Measurements from ENCODE around the gene GEMIN5.
"Not testable (repeated sequence)": the region's sequence is repeated elsewhere in the genome, so short reads cannot be mapped to it uniquely, and the experiment has no call there.

Gene GEMIN5, protein sequence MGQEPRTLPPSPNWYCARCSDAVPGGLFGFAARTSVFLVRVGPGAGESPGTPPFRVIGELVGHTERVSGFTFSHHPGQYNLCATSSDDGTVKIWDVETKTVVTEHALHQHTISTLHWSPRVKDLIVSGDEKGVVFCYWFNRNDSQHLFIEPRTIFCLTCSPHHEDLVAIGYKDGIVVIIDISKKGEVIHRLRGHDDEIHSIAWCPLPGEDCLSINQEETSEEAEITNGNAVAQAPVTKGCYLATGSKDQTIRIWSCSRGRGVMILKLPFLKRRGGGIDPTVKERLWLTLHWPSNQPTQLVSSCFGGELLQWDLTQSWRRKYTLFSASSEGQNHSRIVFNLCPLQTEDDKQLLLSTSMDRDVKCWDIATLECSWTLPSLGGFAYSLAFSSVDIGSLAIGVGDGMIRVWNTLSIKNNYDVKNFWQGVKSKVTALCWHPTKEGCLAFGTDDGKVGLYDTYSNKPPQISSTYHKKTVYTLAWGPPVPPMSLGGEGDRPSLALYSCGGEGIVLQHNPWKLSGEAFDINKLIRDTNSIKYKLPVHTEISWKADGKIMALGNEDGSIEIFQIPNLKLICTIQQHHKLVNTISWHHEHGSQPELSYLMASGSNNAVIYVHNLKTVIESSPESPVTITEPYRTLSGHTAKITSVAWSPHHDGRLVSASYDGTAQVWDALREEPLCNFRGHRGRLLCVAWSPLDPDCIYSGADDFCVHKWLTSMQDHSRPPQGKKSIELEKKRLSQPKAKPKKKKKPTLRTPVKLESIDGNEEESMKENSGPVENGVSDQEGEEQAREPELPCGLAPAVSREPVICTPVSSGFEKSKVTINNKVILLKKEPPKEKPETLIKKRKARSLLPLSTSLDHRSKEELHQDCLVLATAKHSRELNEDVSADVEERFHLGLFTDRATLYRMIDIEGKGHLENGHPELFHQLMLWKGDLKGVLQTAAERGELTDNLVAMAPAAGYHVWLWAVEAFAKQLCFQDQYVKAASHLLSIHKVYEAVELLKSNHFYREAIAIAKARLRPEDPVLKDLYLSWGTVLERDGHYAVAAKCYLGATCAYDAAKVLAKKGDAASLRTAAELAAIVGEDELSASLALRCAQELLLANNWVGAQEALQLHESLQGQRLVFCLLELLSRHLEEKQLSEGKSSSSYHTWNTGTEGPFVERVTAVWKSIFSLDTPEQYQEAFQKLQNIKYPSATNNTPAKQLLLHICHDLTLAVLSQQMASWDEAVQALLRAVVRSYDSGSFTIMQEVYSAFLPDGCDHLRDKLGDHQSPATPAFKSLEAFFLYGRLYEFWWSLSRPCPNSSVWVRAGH (N-terminal part only)

DNA sequence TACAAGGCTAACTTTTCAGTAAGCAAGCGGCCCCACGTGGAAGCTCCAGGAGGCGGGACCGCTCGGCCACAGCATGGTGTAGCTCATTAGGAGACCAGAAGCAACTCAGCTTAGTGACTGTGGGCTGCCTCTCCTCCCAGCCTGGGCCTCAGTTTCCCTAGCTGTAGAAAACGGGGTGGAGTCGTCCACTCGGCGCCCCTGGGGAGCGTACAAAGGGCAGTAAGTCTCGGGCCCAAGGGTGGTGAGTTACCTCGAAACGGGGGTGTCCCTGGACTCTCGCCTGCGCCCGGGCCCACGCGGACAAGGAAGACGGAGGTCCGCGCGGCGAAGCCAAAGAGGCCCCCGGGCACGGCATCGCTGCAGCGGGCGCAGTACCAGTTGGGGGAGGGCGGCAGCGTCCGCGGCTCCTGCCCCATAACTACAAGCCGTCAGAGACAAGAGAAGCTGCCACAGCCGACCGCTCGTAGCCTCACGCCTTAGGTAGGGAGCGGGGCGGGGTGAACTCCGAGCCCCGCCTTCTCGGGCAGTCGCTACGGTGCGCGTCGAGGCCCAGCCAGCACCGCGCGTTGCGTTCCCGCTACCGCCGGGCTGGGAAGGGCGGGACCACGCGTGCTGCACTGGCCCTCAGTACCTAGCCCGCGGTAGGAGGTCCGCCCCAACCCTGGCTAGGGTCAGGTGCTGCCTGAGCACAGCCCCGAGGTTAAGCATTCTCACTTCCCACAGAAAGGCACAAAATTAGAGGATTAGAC is at the start of gene GEMIN5:
Gene GEMIN5 (minus strand): TSS at position 494 of the 749 bp plus-strand sequence. CDS start 78 bp downstream, at position 416.
- peak; percentile 5 for DNase-seq

DNA sequence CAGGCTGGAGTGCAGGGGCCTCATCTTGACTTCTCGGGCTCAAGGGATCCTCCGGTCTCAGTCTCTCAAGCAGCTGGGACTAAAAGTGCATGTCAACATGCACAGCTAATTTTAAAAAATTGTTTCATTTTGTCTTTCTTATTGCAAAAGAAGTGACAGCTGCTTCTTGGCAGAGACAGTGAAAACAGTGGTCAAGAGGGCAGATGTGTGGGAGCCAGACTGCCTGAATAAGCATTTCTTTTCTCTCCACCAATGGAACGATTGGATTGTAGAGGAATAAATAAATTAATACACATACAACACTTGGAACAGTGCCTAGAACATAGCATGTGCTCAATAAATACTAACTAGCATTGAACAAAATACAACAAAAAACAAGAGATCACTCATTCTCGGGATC is 48.1 kb upstream of the GEMIN5 start:
- no peak for DNase-seq

DNA sequence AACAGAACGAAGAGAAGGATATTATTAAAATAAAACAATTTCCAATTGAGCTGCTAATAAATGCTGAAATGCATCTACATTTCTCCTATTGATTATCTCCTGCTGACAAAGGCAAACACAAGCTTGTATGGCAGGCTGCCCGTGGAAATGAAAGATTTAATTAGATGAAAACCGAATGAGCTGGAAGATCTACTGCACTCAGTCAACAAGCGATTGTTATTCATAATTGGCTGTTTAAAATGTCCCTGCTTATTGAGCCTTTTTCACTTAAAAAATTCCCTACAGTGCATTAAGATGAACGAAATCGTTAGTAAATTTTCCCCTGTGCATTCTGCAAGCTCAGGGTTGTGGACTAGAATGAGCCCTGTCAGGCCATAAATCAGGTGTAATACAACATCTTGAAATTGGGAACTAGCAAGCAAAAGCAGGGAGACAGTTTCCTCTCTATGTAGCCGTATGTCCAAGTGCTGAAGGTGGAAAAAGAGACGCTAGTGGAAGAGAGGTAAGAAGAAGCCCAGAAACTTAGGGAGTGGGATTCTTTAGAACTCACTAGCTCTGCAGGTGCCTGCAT is 47.0 kb upstream of the GEMIN5 start:
- no peak for DNase-seq

DNA sequence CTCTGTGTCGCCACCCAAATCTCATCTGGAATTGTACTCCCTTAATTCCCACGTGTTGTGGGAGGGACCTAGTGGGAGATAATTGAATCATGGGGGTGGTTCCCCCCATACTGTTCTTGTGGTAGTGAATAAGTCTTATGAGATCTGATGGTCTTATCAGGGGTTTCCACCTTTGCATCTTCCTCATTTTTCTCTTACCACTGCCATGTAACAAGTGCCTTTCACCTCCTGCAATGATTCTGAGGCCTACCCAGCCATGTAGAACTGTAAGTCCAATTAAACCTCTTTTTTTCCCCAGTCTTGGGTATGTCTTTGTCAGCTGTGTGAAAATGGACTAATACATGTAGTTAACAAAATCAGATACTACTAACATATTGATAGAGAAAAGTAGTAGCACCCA is 40.3 kb upstream of the GEMIN5 start:
- DNase-seq = not testable (repeated sequence)

DNA sequence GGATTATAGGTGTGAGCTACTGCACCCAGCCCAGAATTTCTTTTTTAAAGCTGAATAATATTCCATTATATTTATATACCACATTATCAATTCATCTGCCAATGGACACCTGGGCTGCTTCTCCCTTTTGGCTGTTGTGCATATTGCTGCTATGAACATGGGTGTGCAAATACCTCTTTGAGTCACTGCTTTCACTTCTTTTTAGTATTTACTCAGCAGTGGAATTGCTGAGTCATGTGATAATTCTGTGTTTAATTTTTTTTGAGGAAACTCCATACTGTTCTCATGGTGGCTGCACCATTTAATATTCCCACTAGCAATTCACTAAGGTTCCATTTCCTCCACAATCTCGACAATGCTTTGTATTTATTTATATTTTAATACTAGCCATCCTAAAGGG is 39.4 kb upstream of the GEMIN5 start:
- no peak for DNase-seq

DNA sequence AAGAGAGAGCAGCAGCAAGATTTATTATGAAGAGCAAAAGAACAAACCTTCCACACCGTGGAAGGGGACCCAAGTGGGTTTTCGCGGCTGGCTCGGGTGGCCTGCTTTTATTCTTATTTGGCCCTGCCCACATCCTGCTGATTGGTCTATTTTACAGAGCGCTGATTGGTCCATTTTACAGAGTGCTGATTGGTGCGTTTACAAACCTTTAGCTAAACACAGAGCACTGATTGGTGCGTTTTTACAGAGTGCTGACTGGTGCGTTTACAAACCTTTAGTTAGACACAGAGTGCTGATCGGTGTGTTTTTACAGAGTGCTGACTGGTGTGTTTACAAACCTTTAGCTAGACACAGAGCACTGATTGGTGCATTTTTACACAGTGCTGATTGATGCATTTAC is 38.1 kb upstream of the GEMIN5 start:
- not testable (repeated sequence) for DNase-seq

DNA sequence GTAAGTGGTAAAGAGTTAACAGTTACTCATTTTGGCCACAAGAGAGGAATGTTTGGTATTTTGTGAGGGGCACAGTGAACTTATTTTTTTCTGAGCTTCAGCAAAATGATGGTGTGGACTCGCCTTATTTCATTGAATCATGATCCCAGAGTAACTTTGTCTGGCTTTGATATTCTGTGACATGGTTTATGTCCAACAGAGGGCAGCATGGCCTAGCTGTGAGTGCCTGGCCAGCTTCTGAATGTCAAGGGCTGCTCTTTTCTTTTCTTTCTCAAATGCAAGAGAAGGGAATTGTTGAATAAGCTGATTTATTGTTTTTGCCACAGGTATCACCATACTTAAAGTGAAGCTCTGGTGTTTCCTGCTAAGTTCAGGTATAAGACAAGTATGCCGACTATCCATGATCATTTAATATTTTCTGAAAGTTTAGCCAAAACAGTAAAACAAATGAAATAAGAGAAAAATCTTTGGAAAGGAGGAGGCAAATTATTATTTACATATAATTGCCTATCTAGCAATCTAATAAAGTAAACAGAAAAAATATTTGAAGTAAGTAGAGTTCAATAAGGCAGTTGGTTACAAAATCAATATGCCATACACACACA is 34.6 kb upstream of the GEMIN5 start:
- no peak for DNase-seq

DNA sequence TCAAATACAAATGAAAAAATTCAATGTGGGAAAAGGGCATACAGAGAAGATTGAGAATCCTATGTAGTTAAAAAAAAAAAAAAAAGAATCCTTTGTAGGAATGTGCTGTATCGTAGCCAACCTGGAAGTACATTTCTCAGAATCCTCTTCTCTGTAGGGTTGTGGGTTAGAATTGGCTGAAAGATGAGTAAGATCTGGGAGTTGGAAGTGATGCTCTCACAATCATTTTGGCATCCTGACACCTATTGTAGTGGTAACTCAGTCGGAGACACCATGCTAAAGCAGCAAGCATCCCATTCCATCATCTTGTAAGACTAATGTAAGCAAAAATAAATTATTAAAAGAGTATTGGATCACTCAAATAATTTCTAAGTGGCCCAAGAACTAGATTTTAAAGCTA is 33.5 kb upstream of the GEMIN5 start:
- DNase-seq = no peak

DNA sequence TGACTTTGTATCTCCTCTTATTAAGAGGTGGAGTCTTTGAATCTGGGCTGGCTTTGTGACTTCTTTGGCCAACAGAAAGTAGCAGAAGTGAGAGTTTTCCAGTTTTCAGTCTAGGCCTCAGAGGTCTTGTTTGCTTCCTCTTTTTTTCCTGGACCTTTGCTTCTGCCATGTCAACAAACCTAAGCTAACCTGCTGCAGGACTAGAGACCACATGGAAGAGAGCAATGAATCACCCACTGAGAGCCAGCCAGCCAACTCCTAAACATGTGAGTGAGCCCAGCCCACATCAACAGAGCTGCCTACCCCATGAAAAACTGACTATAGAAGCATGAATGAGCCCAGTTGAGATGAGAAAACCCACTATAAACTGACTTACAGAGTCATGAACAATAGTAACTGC is 32.7 kb upstream of the GEMIN5 start:
- DNase-seq = no peak

DNA sequence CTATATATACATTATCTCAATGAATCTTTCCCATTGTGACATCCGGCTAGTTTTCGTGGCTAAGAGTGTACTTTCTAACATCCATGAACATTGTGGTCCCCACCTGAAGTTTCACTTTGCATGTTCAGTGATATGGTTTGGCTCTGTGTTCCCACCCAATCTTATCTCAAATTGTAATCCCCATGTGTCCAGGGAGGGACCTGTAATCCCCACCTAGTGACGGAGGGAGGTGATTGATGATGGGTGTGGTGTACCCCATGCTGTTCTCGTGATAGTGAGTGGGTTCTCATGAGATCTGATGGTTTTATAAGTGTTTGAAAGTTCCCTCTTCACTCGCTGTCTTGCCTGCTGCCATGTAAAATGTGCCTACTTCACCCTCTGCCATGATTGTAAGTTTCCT is 30.9 kb upstream of the GEMIN5 start:
- no peak for DNase-seq

DNA sequence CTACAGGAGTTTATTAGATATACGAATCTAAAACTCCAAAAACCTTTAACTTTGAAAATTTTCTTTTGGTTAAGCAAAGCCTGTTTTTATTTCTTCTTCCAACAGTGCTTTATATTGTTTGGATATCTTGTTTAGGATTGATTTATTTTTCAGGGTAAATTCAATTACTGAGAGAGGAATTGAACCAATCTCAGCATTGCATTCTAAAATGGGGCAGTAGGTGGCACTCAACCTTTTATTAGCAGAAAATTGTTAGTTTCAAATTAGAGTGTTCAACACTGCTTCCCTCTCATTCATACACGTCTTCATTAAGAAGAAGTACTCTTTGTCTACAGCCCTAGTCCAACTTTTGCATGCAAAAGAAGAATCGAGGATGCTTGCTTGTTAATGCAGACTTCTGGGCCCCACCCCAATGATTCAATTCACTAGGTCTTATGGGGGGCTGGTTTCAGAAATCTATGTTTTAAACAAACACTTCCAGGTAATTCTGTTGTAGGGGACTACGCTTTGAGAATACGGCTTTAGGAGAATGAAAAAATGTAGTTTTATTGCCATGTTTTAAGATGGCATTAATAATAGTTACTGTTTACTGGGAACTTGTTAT is 29.5 kb upstream of the GEMIN5 start:
- DNase-seq = no peak

DNA sequence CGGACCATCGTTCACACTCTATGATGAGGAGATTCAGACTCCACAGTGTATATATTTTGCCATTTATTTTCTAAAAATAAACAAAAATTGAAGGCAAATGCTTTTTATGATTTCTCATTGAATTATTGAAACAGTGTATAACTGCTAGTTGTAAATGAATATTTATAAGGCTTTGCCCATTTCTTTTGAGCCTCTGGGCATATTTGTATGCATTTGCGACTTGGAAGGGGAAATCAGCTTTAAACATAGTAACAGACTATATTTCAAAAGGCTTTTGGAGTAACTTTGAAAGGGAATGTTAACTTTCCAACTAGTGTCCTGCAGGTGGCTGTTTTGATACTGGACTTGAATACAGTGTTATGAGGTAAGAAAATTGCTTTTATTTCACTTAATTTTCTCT is 28.9 kb upstream of the GEMIN5 start:
- DNase-seq = no peak

DNA sequence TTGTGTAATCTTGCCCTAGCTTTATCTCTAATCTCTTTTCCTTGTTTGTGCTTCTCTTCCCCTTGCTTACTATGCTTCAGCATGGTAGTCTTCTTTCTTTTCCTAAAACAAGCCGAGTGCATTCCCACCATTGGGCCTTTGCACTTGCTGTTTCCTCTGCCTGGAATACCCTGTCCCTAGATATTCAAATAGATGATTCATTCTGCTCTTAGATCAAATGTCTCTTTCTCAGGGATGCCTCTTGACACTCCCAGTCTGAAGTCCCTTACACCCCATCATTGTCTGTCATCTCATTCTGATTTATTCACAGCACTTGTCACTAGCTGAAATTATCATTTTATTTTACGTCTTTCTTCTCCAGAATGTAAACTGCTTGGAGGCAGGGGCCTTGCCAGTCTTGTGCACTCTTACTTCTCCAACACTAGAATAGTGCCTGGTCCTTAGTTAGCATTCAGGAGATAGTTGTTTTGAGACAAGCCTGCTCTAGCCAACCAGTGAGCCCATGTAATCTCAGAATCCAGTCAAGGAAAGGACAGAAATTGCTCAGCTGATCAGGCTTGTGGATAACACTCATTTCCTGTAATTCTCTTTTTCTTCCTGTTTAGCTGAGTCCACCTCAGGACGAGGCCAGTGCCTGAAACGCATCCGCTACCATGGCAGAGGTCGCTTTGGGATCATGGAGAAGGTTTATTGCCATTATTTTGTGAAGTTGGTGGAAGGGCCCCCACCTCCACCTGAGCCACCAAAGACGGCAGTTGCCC is 28.2 kb upstream of the GEMIN5 start:
- no peak for DNase-seq

DNA sequence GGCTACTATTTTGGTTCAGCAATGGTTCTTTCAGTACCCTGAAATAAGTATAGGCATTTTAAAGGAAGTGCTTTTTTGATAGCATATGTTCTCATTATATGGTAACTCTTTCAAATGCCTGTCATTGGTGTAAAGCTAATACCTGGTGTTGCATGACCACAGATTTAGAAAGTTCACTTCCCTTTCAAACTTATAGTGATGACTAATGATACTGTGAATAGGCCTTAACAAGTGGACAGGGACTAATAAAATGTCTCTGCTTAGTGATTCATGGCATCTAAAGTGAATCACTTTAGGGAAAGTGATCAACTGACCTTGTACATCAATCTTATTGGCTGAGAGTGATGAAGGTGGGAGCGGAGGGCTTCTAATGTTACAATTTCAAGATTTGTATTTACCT is 24.5 kb upstream of the GEMIN5 start:
- no peak for DNase-seq

DNA sequence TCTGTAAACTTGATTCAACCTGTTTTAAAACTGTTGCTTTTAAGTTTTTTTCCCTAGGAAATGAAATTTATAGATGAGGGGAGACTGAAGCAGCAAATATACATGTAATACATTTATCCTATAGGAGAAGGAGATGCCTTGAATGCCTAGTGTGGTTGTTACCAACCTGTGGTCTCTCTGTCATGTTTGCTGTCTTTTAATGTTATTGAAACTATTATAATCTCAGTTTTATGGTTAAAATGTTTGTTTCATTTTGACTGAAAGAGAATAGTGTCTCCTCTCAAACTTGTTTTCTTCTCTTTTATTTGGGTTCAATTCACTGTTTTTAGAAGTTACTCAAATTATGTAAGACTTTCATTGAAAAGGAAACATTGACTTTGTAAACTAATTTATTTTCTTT is 18.7 kb upstream of the GEMIN5 start:
- no peak for DNase-seq

DNA sequence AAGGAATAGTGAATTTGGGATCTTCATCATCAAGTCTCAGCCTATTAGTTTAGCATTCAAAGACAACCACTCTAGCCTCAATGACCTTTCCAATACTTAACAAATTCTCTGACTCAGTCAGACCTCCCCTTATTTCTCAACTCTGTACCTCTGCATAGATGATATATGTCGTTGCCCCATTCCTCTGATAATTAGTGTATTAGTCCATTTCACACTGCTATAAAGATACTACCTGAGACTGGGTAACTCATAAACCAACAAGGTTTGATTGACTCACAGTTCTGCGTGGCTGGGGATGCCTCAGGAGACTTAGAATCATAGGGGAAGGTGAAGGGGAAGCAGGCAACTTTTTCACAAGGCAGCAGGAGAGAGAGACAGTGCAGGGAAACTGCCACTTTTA is 11.8 kb upstream of the GEMIN5 start:
- DNase-seq = no peak

DNA sequence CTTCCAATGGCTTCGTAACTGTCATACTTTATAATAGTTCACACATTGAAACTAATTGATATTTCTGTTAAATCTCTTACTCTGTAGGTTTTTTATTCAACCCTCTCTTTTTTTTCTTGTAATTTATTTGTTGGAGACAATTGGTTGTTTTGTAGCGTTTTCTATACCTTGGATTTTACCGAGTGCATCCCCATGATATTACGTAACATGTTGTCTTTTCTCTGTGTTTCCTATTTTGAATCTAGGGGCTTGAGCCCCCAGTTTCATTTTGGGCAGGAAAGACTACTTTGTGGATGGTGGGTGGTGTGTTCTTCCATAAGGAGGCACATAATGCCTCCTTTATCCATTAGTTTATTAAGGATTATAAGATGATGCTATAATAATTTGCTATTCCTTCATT is 10.3 kb upstream of the GEMIN5 start:
- DNase-seq = no peak

DNA sequence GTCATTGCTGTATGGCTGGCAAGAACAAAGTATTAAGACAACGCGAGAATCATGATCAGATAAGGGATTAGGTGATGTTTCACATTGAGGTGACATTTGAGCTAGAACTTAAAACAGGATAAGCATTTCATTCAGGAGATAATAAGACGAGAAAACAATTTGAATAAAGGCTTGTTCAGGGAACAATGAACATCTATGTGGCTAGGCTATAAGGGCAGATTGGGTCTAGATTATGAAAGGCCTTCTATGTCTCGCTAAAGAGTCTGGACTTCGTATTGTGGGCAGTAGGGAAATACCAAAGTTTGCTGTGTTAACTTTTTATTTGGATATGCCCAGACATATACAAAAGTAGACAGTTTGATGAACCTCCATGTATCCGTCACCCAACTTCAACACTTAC is 9.8 kb upstream of the GEMIN5 start:
- DNase-seq = no peak

DNA sequence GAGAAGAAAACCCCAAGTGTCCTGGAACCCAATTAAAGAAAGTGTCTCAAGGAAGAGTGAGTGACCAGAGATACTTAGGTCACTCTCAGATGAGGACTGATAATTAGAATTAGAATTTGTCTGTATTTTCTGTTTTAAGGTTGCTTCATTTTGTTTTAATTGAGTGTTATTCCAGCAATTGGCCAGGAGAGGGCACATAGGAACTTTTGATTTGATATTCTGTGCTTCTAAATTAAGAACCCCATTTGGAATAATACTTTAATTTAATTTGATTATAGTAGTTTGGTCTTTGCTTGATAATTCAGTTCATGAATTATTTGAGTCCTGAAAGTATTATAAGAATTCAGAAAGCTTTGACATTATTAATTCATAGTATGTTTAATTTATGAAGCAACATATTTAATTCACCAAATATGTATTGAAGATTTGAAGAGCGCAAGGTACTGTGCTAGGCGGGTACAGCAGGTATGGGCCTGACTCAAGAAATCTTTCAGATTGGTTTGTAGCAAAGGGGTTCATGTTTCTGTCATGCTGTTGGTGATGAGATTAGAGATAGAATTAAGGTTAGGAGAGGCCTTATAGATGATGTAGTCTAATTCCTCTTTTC is 7.8 kb upstream of the GEMIN5 start:
- DNase-seq = no peak

DNA sequence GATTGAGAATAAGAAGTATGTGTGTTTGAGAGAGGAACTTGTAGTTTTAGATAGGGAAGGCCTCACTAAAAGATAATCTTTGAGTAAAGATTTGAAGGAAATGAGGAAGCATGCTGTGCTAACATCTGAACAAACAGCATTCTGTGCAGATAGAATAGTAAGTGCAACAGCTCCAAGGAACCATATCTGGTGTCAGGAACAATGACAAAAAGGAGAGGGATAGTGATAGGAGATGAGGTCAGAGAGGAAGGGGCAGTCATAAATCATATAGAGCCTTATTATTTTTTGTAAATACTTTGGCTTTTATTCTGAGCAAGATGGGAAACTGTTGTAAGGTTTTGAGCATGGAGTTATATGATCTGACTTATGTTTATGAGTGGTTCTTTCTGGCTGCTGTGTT is 6.7 kb upstream of the GEMIN5 start:
- DNase-seq = no peak
